IMR-90 (cell line): ENCODE results near the gene METTL25. TPM values are rescaled to one million over a fixed set of nuclear protein-coding genes. Genes with fewer than 3 reads are reported as not detected.

Experiments used
- ATAC-seq: fragments of 200-7000 bp; cut with Tn5 transposase; 2 replicates; pipeline ENCODE4 v1.9.1; 2020; ENCODE audit warnings: low read depth, mild to moderate bottlenecking, moderate library complexity
- BruUV-seq: library from RNA; stranded (reverse); fragments of 400-500 nt; replicated peaks from 2 replicates; lab custom pipeline; 2021; lab: Mats Ljungman, UMichigan
- CTCF ChIA-PET: fragments of 300-600 bp; formaldehyde crosslinking; extraction: SDS; loops from one replicate; lab custom pipeline; 2021; ENCODE audit warnings: antibody characterized with exemption; lab: Yijun Ruan, JAX
- POLR2A ChIA-PET: fragments of 300-600 bp; sonication (Branson Sonifier 250); formaldehyde crosslinking; loops from one replicate; lab custom pipeline; 2022; ENCODE audit warnings: antibody characterized with exemption; ENCODE audit not compliant: unreplicated experiment; lab: Charles Lee
- DNase-seq: peaks from one replicate; pipeline ENCODE4 v3.0.0; 2013
- H2AFZ ChIP-seq: replicated peaks from 2 replicates; pipeline ENCODE3; 2013; ENCODE audit warnings: low read length, mild to moderate bottlenecking; ENCODE audit not compliant: poor library complexity
- H2AK5ac ChIP-seq: 2 replicates; pipeline ENCODE4 v1.6.1; 2013; ENCODE audit warnings: low read depth, low read length, inconsistent platforms
- H2AK9ac ChIP-seq: replicated peaks from 2 replicates; pipeline ENCODE3; 2013; ENCODE audit warnings: mild to moderate bottlenecking, low read depth, low read length, moderate library complexity; ENCODE audit not compliant: poor library complexity
- H2BK120ac ChIP-seq: 2 replicates; pipeline ENCODE4 v1.6.1; 2013; ENCODE audit warnings: low read depth, low read length, inconsistent platforms
- H2BK15ac ChIP-seq: 3 replicates; pipeline ENCODE4 v1.6.1; 2013; ENCODE audit warnings: low read depth, low read length, inconsistent platforms
- H2BK20ac ChIP-seq: 2 replicates; pipeline ENCODE4 v1.6.1; 2013; ENCODE audit warnings: low read depth, mild to moderate bottlenecking, inconsistent platforms, low read length, moderate library complexity
- H2BK5ac ChIP-seq: 2 replicates; pipeline ENCODE4 v1.6.1; 2013; ENCODE audit warnings: mild to moderate bottlenecking, low read depth, low read length, inconsistent platforms; ENCODE audit not compliant: poor library complexity, severe bottlenecking
- H3K14ac ChIP-seq: replicated peaks from 2 replicates; pipeline ENCODE4 v1.6.1; 2013; ENCODE audit warnings: low read depth, low read length, inconsistent platforms
- H3K18ac ChIP-seq: 2 replicates; pipeline ENCODE4 v1.6.1; 2013; ENCODE audit warnings: low read depth, low read length, control low read depth
- H3K23ac ChIP-seq: 2 replicates; pipeline ENCODE4 v1.6.1; 2013; ENCODE audit warnings: low read depth, low read length, inconsistent platforms
- H3K27ac ChIP-seq: 2 replicates; pipeline ENCODE4 v1.5.1; 2013; ENCODE audit warnings: mild to moderate bottlenecking, control low read depth, low read length; ENCODE audit not compliant: insufficient read depth
- H3K27me3 ChIP-seq: 2 replicates; pipeline ENCODE4 v1.6.1; 2013; ENCODE audit warnings: low read length; ENCODE audit not compliant: control insufficient read depth, insufficient read depth
- H3K36me3 ChIP-seq: 2 replicates; pipeline ENCODE4 v1.6.1; 2013; ENCODE audit warnings: low read length, mixed read lengths; ENCODE audit not compliant: control insufficient read depth, insufficient read depth
- H3K4ac ChIP-seq: 2 replicates; pipeline ENCODE4 v1.6.1; 2013; ENCODE audit warnings: low read depth, low read length, inconsistent platforms
- H3K4me1 ChIP-seq: 2 replicates; pipeline ENCODE4 v1.6.1; 2013; ENCODE audit warnings: low read length, mixed read lengths; ENCODE audit not compliant: control insufficient read depth, insufficient read depth
- H3K4me2 ChIP-seq: 2 replicates; pipeline ENCODE4 v1.6.1; 2013; ENCODE audit warnings: low read depth, mild to moderate bottlenecking, control low read depth, low read length, moderate library complexity
- H3K4me3 ChIP-seq: 2 replicates; pipeline ENCODE4 v1.5.1; 2013; ENCODE audit warnings: low read depth, mild to moderate bottlenecking, control low read depth, low read length, moderate library complexity; ENCODE audit not compliant: insufficient read depth
- H3K56ac ChIP-seq: 2 replicates; pipeline ENCODE4 v1.6.1; 2013; ENCODE audit warnings: low read length, inconsistent platforms; ENCODE audit not compliant: insufficient read depth; ENCODE audit errors: extremely low read depth
- H3K79me1 ChIP-seq, 2 experiments: 2 replicates each; pipeline ENCODE4 v1.6.1; 2013; ENCODE audit warnings: low read length in 2 of 2, inconsistent platforms in 1 of 2, low read depth in 1 of 2
- H3K9ac ChIP-seq: 2 replicates; pipeline ENCODE4 v1.6.1; 2013; ENCODE audit warnings: low read depth, low read length, control low read depth
- H3K9me1 ChIP-seq: 2 replicates; pipeline ENCODE4 v1.6.1; 2013; ENCODE audit warnings: low read length, inconsistent platforms; ENCODE audit not compliant: insufficient read depth
- H3K9me3 ChIP-seq: 2 replicates; pipeline ENCODE4 v1.6.1; 2013; ENCODE audit warnings: low read length; ENCODE audit not compliant: control insufficient read depth, insufficient read depth
- H4K20me1 ChIP-seq: 2 replicates; pipeline ENCODE4 v1.6.1; 2013; ENCODE audit warnings: low read length, inconsistent platforms; ENCODE audit not compliant: insufficient read depth
- H4K5ac ChIP-seq: 2 replicates; pipeline ENCODE4 v1.6.1; 2013; ENCODE audit warnings: mild to moderate bottlenecking, low read depth, low read length, control low read depth
- H4K8ac ChIP-seq, 2 experiments: 2 replicates each; pipeline ENCODE4 v1.6.1; 2013; ENCODE audit warnings: low read depth in 2 of 2, low read length in 2 of 2, control low read depth in 1 of 2, inconsistent platforms in 1 of 2
- H4K91ac ChIP-seq: 2 replicates; pipeline ENCODE4 v1.6.1; 2013; ENCODE audit warnings: low read depth, low read length, inconsistent platforms; ENCODE audit not compliant: insufficient read depth
- BHLHE40 ChIP-seq: fragments of 150-350 bp; IDR thresholded peaks from 2 replicates; pipeline ENCODE4 v1.6.1; 2016; ENCODE audit warnings: mild to moderate bottlenecking, low read depth, low read length
- CHD1 ChIP-seq: IDR thresholded peaks from 2 replicates; pipeline ENCODE4 v1.6.1; 2012; ENCODE audit warnings: low read depth, low read length, improper control_type of control experiment
- ELK1 ChIP-seq: fragments of 150-350 bp; IDR thresholded peaks from 2 replicates; pipeline ENCODE4 v1.6.1; 2016; ENCODE audit warnings: low read depth, mild to moderate bottlenecking, low read length, moderate library complexity, borderline replicate concordance
- FOS ChIP-seq: fragments of 150-350 bp; IDR thresholded peaks from 2 replicates; pipeline ENCODE4 v1.6.1; 2016; ENCODE audit warnings: low read depth, low read length
- MAFK ChIP-seq: IDR thresholded peaks from 2 replicates; pipeline ENCODE4 v1.6.1; 2012; ENCODE audit warnings: low read depth, low read length, improper control_type of control experiment
- MAZ ChIP-seq: IDR thresholded peaks from 2 replicates; pipeline ENCODE4 v1.6.1; 2012; ENCODE audit warnings: low read depth, mild to moderate bottlenecking, low read length, improper control_type of control experiment, moderate library complexity, borderline replicate concordance
- MXI1 ChIP-seq: IDR thresholded peaks from 2 replicates; pipeline ENCODE4 v1.6.1; 2012; ENCODE audit warnings: low read depth, mild to moderate bottlenecking, low read length, moderate library complexity, borderline replicate concordance
- NFE2L2 ChIP-seq: fragments of 150-350 bp; IDR thresholded peaks from 2 replicates; pipeline ENCODE4 v1.6.1; 2016; ENCODE audit warnings: low read depth, mild to moderate bottlenecking, low read length
- POLR2A ChIP-seq: IDR thresholded peaks from 2 replicates; pipeline ENCODE4 v1.6.1; 2012; ENCODE audit warnings: mild to moderate bottlenecking, low read depth, low read length
- RAD21 ChIP-seq: IDR thresholded peaks from 2 replicates; pipeline ENCODE4 v1.6.1; 2012; ENCODE audit warnings: low read length, improper control_type of control experiment
- RFX5 ChIP-seq: IDR thresholded peaks from 2 replicates; pipeline ENCODE4 v1.8.0; 2012; ENCODE audit warnings: low read depth, mild to moderate bottlenecking, low read length, moderate library complexity
- SMC3 ChIP-seq: fragments of 150-350 bp; IDR thresholded peaks from 2 replicates; pipeline ENCODE4 v1.6.1; 2016; ENCODE audit warnings: low read depth, mild to moderate bottlenecking, antibody characterized with exemption, low read length, moderate library complexity
- WGBS, 2 experiments: methylation state at CpG; one replicate each; pipeline versions ENCODE4 v1.1.5 to v1.1.7; 2013; ENCODE audit warnings: missing lambda C conversion rate in 2 of 2; ENCODE audit not compliant: insufficient read length in 1 of 2; ENCODE audit errors: extremely low coverage in 2 of 2; 5-methylcytosine and 5-hydroxymethylcytosine counted together
- dilution Hi-C: fragments of 300-500 bp; cut with HindIII; formaldehyde crosslinking; loops from one replicate; pipeline ENCODE4 v1.14.3; 2018; ENCODE audit warnings: low sequenced_read_pairs; ENCODE audit not compliant: unreplicated experiment
- in situ Hi-C: fragments of 300-500 bp; cut with MboI; formaldehyde crosslinking; loops from 3 replicates; pipeline ENCODE4 v1.14.3; 2019; ENCODE audit warnings: low sequenced_read_pairs, inconsistent platforms, mixed read lengths
- intact Hi-C: fragments of 100-400 bp; cut with micrococcal nuclease; formaldehyde crosslinking; loops from 2 replicates; pipeline ENCODE4 v1.10.0; 2022
- polyA plus RNA-seq, 3 experiments: library from polyadenylated mRNA; depleted of rRNA; stranded (reverse); fragments of >200 nt; gene quantifications; 2 replicates each; pipeline ENCODE4 v1.2.3, GENCODE V29; 2012; ENCODE audit warnings: low replicate concordance in 1 of 3
- total RNA-seq: library from RNA; depleted of rRNA; stranded (reverse); fragments of >200 nt; gene quantifications from 2 replicates; pipeline ENCODE4 v1.2.3, GENCODE V29; 2012
- TF ChIP-seq, protein P1 (sequence below): conservative IDR thresholded peaks from 2 replicates; pipeline ENCODE4 v1.5.1; 2012; ENCODE audit warnings: mild to moderate bottlenecking, low read depth, low read length, improper control_type of control experiment

The METTL25 gene
- total and polyA plus RNA-seq, 2 of the 4 experiments (the other 2 are of a cell fraction), result 2.6 to 3.0 TPM

DNA sequence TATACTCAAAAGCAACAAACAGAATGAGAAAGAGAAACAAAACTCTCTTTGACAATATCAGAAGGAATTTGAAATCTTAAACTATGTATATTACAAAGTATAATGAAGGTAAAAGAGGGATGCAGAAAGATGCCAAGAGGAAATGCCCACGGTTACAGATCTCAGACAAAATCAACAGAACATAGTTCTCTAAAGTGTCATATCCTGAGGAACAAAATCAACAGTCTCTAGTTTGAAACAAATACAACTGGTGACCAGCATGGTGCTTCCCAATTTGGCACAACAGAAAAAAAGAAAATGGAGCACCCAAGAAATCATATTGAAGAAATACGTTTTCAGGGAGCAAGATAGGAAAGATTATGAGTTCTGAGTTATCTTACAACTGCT lies 116.5 kb downstream of the METTL25 start:
- intact Hi-C loops (no loop called here), in situ Hi-C loops (no loop called here), dilution Hi-C loops (no loop called here)
- ChIA-PET POLR2A (no interaction called here), CTCF (no interaction called here)
- Histone ChIP-seq H2AFZ (no peak overlapping the region), H4K5ac (no peak overlapping the region), H3K9me1 (no peaks in the 10 kb centered on the region; the same call in 1 of the 2 replicates), H2BK15ac (no peak overlapping the region), H4K91ac (no peak overlapping the region), H3K23ac (no peak overlapping the region), H4K20me1 (no peaks in the 10 kb centered on the region), H3K4me2 (no peak overlapping the region), H3K9ac (no peak overlapping the region), H3K4me3 (no peak overlapping the region), H2BK20ac (no peak overlapping the region), H2AK5ac (no peak overlapping the region), H2AK9ac (no peak overlapping the region), H3K4ac (no peak overlapping the region), H3K9me3 (no peaks in the 10 kb centered on the region), H3K79me1 (no peaks in the 10 kb centered on the region), H3K56ac (no peak overlapping the region), H3K36me3 (no peaks in the 10 kb centered on the region), H3K27me3 (no peaks in the 10 kb centered on the region), H3K27ac (no peak overlapping the region), H2BK5ac (no peak overlapping the region), H2BK120ac (no peak overlapping the region), H3K4me1 (no peaks in the 10 kb centered on the region), H4K8ac (no peak overlapping the region), H3K14ac (no peak overlapping the region), H3K18ac (no peak overlapping the region; the same call in 1 of the 2 replicates)
- DNase-seq, result peak; percentile 4
- no TSS peak for BruUV-seq
- TF ChIP-seq MXI1 (no peak), RAD21 (no peak), FOS (no peak), CHD1 (no peak), NFE2L2 (no peak), BHLHE40 (no peak), ELK1 (no peak), MAZ (no peak), RFX5 (no peak), POLR2A (no peak), SMC3 (no peak), MAFK (no peak)
- TF ChIP-seq, protein P1, sequence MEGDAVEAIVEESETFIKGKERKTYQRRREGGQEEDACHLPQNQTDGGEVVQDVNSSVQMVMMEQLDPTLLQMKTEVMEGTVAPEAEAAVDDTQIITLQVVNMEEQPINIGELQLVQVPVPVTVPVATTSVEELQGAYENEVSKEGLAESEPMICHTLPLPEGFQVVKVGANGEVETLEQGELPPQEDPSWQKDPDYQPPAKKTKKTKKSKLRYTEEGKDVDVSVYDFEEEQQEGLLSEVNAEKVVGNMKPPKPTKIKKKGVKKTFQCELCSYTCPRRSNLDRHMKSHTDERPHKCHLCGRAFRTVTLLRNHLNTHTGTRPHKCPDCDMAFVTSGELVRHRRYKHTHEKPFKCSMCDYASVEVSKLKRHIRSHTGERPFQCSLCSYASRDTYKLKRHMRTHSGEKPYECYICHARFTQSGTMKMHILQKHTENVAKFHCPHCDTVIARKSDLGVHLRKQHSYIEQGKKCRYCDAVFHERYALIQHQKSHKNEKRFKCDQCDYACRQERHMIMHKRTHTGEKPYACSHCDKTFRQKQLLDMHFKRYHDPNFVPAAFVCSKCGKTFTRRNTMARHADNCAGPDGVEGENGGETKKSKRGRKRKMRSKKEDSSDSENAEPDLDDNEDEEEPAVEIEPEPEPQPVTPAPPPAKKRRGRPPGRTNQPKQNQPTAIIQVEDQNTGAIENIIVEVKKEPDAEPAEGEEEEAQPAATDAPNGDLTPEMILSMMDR, result no peak
- WGBS, 2 experiments, result no CpG with 5 or more reads among the region's 2 CpGs
- ATAC-seq, result no peak
